HCT116 (cell line): ENCODE results near the gene RBM23. TPM values are rescaled to one million over a fixed set of nuclear protein-coding genes. Genes with fewer than 3 reads are reported as not detected.

Experiments
- ATAC-seq: fragments of 200-7000 bp; cut with Tn5 transposase; 2 replicates; pipeline ENCODE4 v1.9.1; 2020; ENCODE audit warnings: mild to moderate bottlenecking, moderate library complexity
- BruUV-seq: library from RNA; stranded (reverse); fragments of 400-500 nt; replicated peaks from 2 replicates; lab custom pipeline; 2021; lab: Mats Ljungman, UMichigan
- CTCF ChIA-PET: fragments of 300-600 bp; sonication (Branson Sonifier 250); formaldehyde crosslinking; loops from one replicate; lab custom pipeline; 2021; ENCODE audit warnings: antibody characterized with exemption; lab: Charles Lee
- POLR2A ChIA-PET: fragments of 300-600, 350-600 bp; sonication (Branson Sonifier 250); formaldehyde crosslinking; loops from one replicate; lab custom pipeline; 2021; ENCODE audit warnings: antibody characterized with exemption; lab: Charles Lee
- RAD21 ChIA-PET, 2 experiments: fragments of 300-600 bp; sonication (Branson Sonifier 250); formaldehyde crosslinking; loops; one replicate each; lab custom pipeline; 2023; ENCODE audit warnings: low total read pairs in 2 of 2; ENCODE audit not compliant: uncharacterized antibody in 2 of 2, unreplicated experiment in 2 of 2, low non-redundant PET in 1 of 2; lab: Charles Lee
- DNase-seq: peaks from one replicate; pipeline ENCODE4 v3.0.0-alpha.2; 2010; ENCODE audit warnings: low read depth, low spot score
- H2AFZ ChIP-seq: fragments of 200-600 bp; shearing (Covaris generic), sonication (generic); 2 replicates; pipeline ENCODE4 v1.6.1; 2017; ENCODE audit warnings: low read depth, mixed run types, mixed read lengths, antibody characterized with exemption, low read length; ENCODE audit not compliant: poor library complexity, severe bottlenecking
- H3K27ac ChIP-seq: 2 replicates; pipeline ENCODE4 v1.5.1; 2012; ENCODE audit warnings: low read depth, low read length
- H3K27me3 ChIP-seq: fragments of 200-600 bp; sonication (generic); 2 replicates; pipeline ENCODE4 v1.6.1; 2016; ENCODE audit warnings: mixed run types, low read length, mixed read lengths; ENCODE audit not compliant: insufficient read depth
- H3K36me3 ChIP-seq, 2 experiments: fragments of 200-500 bp in 1 of 2; fragments of 200-600 bp in 1 of 2; sonication (Bioruptor generic) in 1 of 2; sonication (generic) in 1 of 2; 2 replicates each; pipeline versions ENCODE4 v1.5.1 to v1.6.1; 2014 to 2016; ENCODE audit warnings: low read length in 2 of 2, inconsistent platforms in 1 of 2, mixed read lengths in 1 of 2, mixed run types in 1 of 2; ENCODE audit not compliant: insufficient read depth in 2 of 2, control insufficient read depth in 1 of 2
- H3K4me1 ChIP-seq, 2 experiments: fragments of 200-600 bp in 1 of 2; sonication (generic) in 1 of 2; 2 replicates each; pipeline versions ENCODE4 v1.5.1 to v1.6.1; 2012 to 2017; ENCODE audit warnings: low read length in 2 of 2, inconsistent platforms in 1 of 2, mild to moderate bottlenecking in 1 of 2, mixed read lengths in 1 of 2, mixed run types in 1 of 2, moderate library complexity in 1 of 2; ENCODE audit not compliant: insufficient read depth in 2 of 2, control insufficient read depth in 1 of 2
- H3K4me2 ChIP-seq: fragments of 200-600 bp; sonication (generic); 2 replicates; pipeline ENCODE4 v1.6.1; 2017; ENCODE audit warnings: mixed run types, low read length, mixed read lengths
- H3K4me3 ChIP-seq, 2 experiments: fragments of 200-600 bp in 1 of 2; sonication (generic) in 1 of 2; replicated peaks in 1 of 2; 2 replicates each; pipeline ENCODE4 v1.5.1; 2011 to 2016; ENCODE audit warnings: low read length in 2 of 2, control low read depth in 1 of 2, low read depth in 1 of 2, mild to moderate bottlenecking in 1 of 2, mixed read lengths in 1 of 2, mixed run types in 1 of 2
- H3K79me2 ChIP-seq: fragments of 200-600 bp; sonication (generic); 2 replicates; pipeline ENCODE4 v1.6.1; 2017; ENCODE audit warnings: mild to moderate bottlenecking, mixed run types, low read length, moderate library complexity, mixed read lengths; ENCODE audit not compliant: insufficient read depth
- H3K9ac ChIP-seq: fragments of 200-600 bp; sonication (generic); 2 replicates; pipeline ENCODE4 v1.6.1; 2016; ENCODE audit warnings: low read length, mixed read lengths
- H3K9me2 ChIP-seq: fragments of 200-600 bp; sonication (generic), shearing (Covaris generic); 2 replicates; pipeline ENCODE4 v1.6.1; 2017; ENCODE audit warnings: mixed run types, mild to moderate bottlenecking, moderate library complexity; ENCODE audit not compliant: insufficient read depth
- H3K9me3 ChIP-seq, 2 experiments: fragments of 200-500 bp in 1 of 2; fragments of 200-600 bp in 1 of 2; sonication (Bioruptor generic) in 1 of 2; sonication (generic) in 1 of 2; 2 replicates each; pipeline ENCODE4 v1.6.1; 2014 to 2017; ENCODE audit warnings: low read length in 2 of 2, mixed read lengths in 2 of 2, inconsistent platforms in 1 of 2, low read depth in 1 of 2, mild to moderate bottlenecking in 1 of 2, mixed run types in 1 of 2, moderate library complexity in 1 of 2; ENCODE audit not compliant: control insufficient read depth in 1 of 2, insufficient read depth in 1 of 2
- H4K20me1 ChIP-seq: fragments of 200-600 bp; sonication (generic), shearing (Covaris generic); 2 replicates; pipeline ENCODE4 v1.6.1; 2017; ENCODE audit warnings: mixed run types, mild to moderate bottlenecking, moderate library complexity; ENCODE audit not compliant: insufficient read depth
- ATF3 ChIP-seq: IDR thresholded peaks from 2 replicates; pipeline ENCODE4 v1.6.1; 2012
- CBX3 ChIP-seq: IDR thresholded peaks from 2 replicates; pipeline ENCODE4 v1.6.1; 2012; ENCODE audit warnings: low read depth
- CEBPB ChIP-seq: IDR thresholded peaks from 2 replicates; pipeline ENCODE4 v1.6.1; 2012; ENCODE audit warnings: low read depth
- EGR1 ChIP-seq: IDR thresholded peaks from 2 replicates; pipeline ENCODE4 v1.6.1; 2012; ENCODE audit warnings: low read depth
- ELF1 ChIP-seq: IDR thresholded peaks from 2 replicates; pipeline ENCODE4 v1.6.1; 2012; ENCODE audit warnings: low read depth, borderline replicate concordance
- EZH2phosphoT487 ChIP-seq: fragments of 200-600 bp; IDR thresholded peaks from 2 replicates; pipeline ENCODE4 v1.6.1; 2018; ENCODE audit warnings: antibody characterized with exemption, borderline replicate concordance
- FOSL1 ChIP-seq: IDR thresholded peaks from 2 replicates; pipeline ENCODE4 v1.6.1; 2012; ENCODE audit warnings: low read depth
- JUND ChIP-seq: IDR thresholded peaks from 2 replicates; pipeline ENCODE4 v1.6.1; 2012
- RAD21 ChIP-seq: IDR thresholded peaks from 2 replicates; pipeline ENCODE4 v1.6.1; 2012; ENCODE audit warnings: low read depth, mild to moderate bottlenecking
- SP1 ChIP-seq: IDR thresholded peaks from 2 replicates; pipeline ENCODE4 v1.6.1; 2012; ENCODE audit warnings: low read depth
- SRF ChIP-seq: IDR thresholded peaks from 2 replicates; pipeline ENCODE4 v1.6.1; 2012; ENCODE audit warnings: low read depth
- YY1 ChIP-seq: IDR thresholded peaks from 2 replicates; pipeline ENCODE4 v1.6.1; 2011; ENCODE audit warnings: low read length, low read depth, moderate library complexity, mild to moderate bottlenecking; ENCODE audit not compliant: insufficient replicate concordance; ENCODE audit errors: extremely low read depth
- ZBTB33 ChIP-seq: IDR thresholded peaks from 2 replicates; pipeline ENCODE4 v1.6.1; 2011; ENCODE audit warnings: mild to moderate bottlenecking, low read length, moderate library complexity; ENCODE audit not compliant: insufficient replicate concordance; ENCODE audit errors: extremely low read depth
- ZFX ChIP-seq: fragments of 450-650 bp; IDR thresholded peaks from 2 replicates; pipeline ENCODE4 v1.6.1; 2017
- ZNF274 ChIP-seq: fragments of 200-500 bp; sonication (Bioruptor generic); IDR thresholded peaks from 2 replicates; pipeline ENCODE4 v1.6.1; 2014; ENCODE audit warnings: mild to moderate bottlenecking, low read depth, low read length, inconsistent platforms
- intact Hi-C: fragments of 100-400 bp; cut with micrococcal nuclease; formaldehyde crosslinking; loops from 2 replicates; pipeline ENCODE4 v1.10.0; 2022
- total RNA-seq: library from RNA; stranded (reverse); gene quantifications from one replicate; pipeline ENCODE4 v1.2.1, GENCODE V29; 2021; ENCODE audit not compliant: unreplicated experiment
- TF ChIP-seq, protein P1 (sequence below), 3 experiments: fragments of 200-600 bp in 1 of 3; sonication (generic) in 1 of 3; IDR thresholded peaks in 2 of 3; conservative IDR thresholded peaks in 1 of 3; 2 replicates each; pipeline ENCODE4 v1.5.1; 2012 to 2017; ENCODE audit warnings: low read depth in 2 of 3, low read length in 2 of 3, antibody characterized with exemption in 1 of 3, borderline replicate concordance in 1 of 3, control low read depth in 1 of 3, mild to moderate bottlenecking in 1 of 3, mixed read lengths in 1 of 3, mixed run types in 1 of 3, moderate library complexity in 1 of 3; ENCODE audit not compliant: insufficient read depth in 1 of 3
- TF ChIP-seq, protein P2 (sequence below): IDR thresholded peaks from 2 replicates; pipeline ENCODE4 v1.6.1; 2012; ENCODE audit warnings: low read depth
- TF ChIP-seq, protein P3 (sequence below): IDR thresholded peaks from 2 replicates; pipeline ENCODE4 v1.6.1; 2012

RBM23 gene
- total RNA-seq, 1 experiment from 2014 or later, result 67.2 TPM

GRCh38 chr14:22854963-22855724 is 63.8 kb downstream of the RBM23 start:
- TF ChIP-seq, protein P1, sequence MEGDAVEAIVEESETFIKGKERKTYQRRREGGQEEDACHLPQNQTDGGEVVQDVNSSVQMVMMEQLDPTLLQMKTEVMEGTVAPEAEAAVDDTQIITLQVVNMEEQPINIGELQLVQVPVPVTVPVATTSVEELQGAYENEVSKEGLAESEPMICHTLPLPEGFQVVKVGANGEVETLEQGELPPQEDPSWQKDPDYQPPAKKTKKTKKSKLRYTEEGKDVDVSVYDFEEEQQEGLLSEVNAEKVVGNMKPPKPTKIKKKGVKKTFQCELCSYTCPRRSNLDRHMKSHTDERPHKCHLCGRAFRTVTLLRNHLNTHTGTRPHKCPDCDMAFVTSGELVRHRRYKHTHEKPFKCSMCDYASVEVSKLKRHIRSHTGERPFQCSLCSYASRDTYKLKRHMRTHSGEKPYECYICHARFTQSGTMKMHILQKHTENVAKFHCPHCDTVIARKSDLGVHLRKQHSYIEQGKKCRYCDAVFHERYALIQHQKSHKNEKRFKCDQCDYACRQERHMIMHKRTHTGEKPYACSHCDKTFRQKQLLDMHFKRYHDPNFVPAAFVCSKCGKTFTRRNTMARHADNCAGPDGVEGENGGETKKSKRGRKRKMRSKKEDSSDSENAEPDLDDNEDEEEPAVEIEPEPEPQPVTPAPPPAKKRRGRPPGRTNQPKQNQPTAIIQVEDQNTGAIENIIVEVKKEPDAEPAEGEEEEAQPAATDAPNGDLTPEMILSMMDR (IDR thresholded peaks at IDR 0.05 in 2 of 3, conservative IDR thresholded peaks at IDR 0.05 in 1 of 3; ENCODE audit: borderline replicate concordance in 1 of 3, insufficient read depth in 1 of 3, low read depth in 2 of 3, low read length in 2 of 3), result no peak
- no peak for TF ChIP-seq ZBTB33
- TF ChIP-seq ELF1, result no peak
- TF ChIP-seq, protein P2, sequence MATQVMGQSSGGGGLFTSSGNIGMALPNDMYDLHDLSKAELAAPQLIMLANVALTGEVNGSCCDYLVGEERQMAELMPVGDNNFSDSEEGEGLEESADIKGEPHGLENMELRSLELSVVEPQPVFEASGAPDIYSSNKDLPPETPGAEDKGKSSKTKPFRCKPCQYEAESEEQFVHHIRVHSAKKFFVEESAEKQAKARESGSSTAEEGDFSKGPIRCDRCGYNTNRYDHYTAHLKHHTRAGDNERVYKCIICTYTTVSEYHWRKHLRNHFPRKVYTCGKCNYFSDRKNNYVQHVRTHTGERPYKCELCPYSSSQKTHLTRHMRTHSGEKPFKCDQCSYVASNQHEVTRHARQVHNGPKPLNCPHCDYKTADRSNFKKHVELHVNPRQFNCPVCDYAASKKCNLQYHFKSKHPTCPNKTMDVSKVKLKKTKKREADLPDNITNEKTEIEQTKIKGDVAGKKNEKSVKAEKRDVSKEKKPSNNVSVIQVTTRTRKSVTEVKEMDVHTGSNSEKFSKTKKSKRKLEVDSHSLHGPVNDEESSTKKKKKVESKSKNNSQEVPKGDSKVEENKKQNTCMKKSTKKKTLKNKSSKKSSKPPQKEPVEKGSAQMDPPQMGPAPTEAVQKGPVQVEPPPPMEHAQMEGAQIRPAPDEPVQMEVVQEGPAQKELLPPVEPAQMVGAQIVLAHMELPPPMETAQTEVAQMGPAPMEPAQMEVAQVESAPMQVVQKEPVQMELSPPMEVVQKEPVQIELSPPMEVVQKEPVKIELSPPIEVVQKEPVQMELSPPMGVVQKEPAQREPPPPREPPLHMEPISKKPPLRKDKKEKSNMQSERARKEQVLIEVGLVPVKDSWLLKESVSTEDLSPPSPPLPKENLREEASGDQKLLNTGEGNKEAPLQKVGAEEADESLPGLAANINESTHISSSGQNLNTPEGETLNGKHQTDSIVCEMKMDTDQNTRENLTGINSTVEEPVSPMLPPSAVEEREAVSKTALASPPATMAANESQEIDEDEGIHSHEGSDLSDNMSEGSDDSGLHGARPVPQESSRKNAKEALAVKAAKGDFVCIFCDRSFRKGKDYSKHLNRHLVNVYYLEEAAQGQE, result no peak
- TF ChIP-seq ZNF274, result no peak
- no peak for TF ChIP-seq YY1
- TF ChIP-seq, protein P3, sequence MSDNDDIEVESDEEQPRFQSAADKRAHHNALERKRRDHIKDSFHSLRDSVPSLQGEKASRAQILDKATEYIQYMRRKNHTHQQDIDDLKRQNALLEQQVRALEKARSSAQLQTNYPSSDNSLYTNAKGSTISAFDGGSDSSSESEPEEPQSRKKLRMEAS, result no peak
- TF ChIP-seq SP1, result no peak
- TF ChIP-seq CEBPB, result no peak
- TF ChIP-seq JUND, result no peak
- no peak for TF ChIP-seq SRF
- no peak for TF ChIP-seq RAD21
- TF ChIP-seq FOSL1, result no peak
- no peak for TF ChIP-seq CBX3
- no peak for TF ChIP-seq ZFX
- no peak for TF ChIP-seq ATF3
- no peak for TF ChIP-seq EGR1
- no peak for TF ChIP-seq EZH2phosphoT487
- RAD21 ChIA-PET, result no interaction called here
- no peak for ATAC-seq
- H3K4me2 ChIP-seq, result no peak overlapping the region
- no peak overlapping the region for H3K9ac ChIP-seq
- H3K4me3 ChIP-seq, result no peak overlapping the region
- intact Hi-C loops, result no loop called here
- no peaks in the 10 kb centered on the region for H3K27me3 ChIP-seq
- no TSS peak for BruUV-seq
- POLR2A ChIA-PET, result interaction anchor here (0.7 kb wide), 1 partner anchor 89 kb away, joined by 4 read pairs; the partner anchor contains the start of gene OXA1L
- H3K4me1 ChIP-seq, result peaks cover 3 to 19% of the 10 kb centered on the region in 2 experiments; a peak in 2 of 4 replicates
- H2AFZ ChIP-seq, result no peak overlapping the region
- no peaks in the 10 kb centered on the region for H3K79me2 ChIP-seq
- CTCF ChIA-PET, result interaction anchor here (0.6 to 5.6 kb wide), 13 partner anchors 10 to 306 kb away, joined by 3 to 41 read pairs (median 4); partner anchors contain the start of gene LRP10
- no peaks in the 10 kb centered on the region for H3K36me3 ChIP-seq
- no peaks in the 10 kb centered on the region for H3K9me2 ChIP-seq
- H4K20me1 ChIP-seq, result no peaks in the 10 kb centered on the region
- no peaks in the 10 kb centered on the region for H3K9me3 ChIP-seq
- no peak for DNase-seq
- H3K27ac ChIP-seq, result no peak overlapping the region
